ENCODE results near the gene DNASE1L1.

DNA sequence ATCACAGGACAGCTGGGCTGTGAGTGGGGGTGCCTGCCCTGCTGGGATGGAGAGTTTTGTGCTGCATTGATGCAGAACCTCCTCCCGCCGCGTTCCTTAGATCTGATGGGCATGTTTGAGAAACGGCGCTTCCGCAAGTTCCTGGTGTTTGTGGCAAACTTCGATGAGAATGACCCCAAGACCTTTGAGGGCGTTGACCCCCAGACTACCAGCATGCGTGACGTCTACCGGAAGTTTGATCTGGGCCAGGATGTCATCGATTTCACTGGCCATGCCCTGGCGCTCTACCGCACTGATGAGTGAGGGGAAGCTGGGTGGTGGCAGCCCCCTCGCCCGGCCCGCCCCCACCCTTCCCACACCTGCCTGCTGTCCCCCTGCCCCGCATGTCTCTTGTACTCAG is 30.8 kb upstream of the DNASE1L1 start:
- TF ChIP-seq, protein P1, sequence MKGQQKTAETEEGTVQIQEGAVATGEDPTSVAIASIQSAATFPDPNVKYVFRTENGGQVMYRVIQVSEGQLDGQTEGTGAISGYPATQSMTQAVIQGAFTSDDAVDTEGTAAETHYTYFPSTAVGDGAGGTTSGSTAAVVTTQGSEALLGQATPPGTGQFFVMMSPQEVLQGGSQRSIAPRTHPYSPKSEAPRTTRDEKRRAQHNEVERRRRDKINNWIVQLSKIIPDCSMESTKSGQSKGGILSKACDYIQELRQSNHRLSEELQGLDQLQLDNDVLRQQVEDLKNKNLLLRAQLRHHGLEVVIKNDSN (IDR thresholded peaks at IDR 0.05), result no peak
- TF ChIP-seq RAD21 (IDR thresholded peaks at IDR 0.05; ENCODE audit: low read depth) (no peak), CREB1 (IDR thresholded peaks at IDR 0.05; ENCODE audit: low read depth) (no peak), TAF1 (IDR thresholded peaks at IDR 0.05; ENCODE audit: low read depth) (no peak), TEAD4 (IDR thresholded peaks at IDR 0.05) (no peak)
- TF ChIP-seq, protein P2, sequence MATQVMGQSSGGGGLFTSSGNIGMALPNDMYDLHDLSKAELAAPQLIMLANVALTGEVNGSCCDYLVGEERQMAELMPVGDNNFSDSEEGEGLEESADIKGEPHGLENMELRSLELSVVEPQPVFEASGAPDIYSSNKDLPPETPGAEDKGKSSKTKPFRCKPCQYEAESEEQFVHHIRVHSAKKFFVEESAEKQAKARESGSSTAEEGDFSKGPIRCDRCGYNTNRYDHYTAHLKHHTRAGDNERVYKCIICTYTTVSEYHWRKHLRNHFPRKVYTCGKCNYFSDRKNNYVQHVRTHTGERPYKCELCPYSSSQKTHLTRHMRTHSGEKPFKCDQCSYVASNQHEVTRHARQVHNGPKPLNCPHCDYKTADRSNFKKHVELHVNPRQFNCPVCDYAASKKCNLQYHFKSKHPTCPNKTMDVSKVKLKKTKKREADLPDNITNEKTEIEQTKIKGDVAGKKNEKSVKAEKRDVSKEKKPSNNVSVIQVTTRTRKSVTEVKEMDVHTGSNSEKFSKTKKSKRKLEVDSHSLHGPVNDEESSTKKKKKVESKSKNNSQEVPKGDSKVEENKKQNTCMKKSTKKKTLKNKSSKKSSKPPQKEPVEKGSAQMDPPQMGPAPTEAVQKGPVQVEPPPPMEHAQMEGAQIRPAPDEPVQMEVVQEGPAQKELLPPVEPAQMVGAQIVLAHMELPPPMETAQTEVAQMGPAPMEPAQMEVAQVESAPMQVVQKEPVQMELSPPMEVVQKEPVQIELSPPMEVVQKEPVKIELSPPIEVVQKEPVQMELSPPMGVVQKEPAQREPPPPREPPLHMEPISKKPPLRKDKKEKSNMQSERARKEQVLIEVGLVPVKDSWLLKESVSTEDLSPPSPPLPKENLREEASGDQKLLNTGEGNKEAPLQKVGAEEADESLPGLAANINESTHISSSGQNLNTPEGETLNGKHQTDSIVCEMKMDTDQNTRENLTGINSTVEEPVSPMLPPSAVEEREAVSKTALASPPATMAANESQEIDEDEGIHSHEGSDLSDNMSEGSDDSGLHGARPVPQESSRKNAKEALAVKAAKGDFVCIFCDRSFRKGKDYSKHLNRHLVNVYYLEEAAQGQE (IDR thresholded peaks at IDR 0.05; ENCODE audit: low read depth), result no peak

All from Ishikawa (cell line).